ENCODE data around the gene PRDM5.

Gene PRDM5

GRCh38 chr4:120857312-120857711 is 65.2 kb downstream of the PRDM5 start:
- H3K4me3 ChIP-seq (ENCODE audit: low read depth, low read length) = no peak overlapping the region

- no peak overlapping the region for H3K4me3 ChIP-seq (ENCODE audit: low read depth, low read length)
Measured at GRCh38 chr4:120856294-120856693, 66.2 kb downstream of the PRDM5 start.

GRCh38 chr4:120855307-120856001 is 67.1 kb downstream of the PRDM5 start:
- no peak overlapping the region for H3K4me3 ChIP-seq (ENCODE audit: low read depth, low read length)

GRCh38 chr4:120853161-120853935 is 69.2 kb downstream of the PRDM5 start:
- H3K4me3 ChIP-seq (ENCODE audit: low read depth, low read length) = no peak overlapping the region

- no peak overlapping the region for H3K4me3 ChIP-seq (ENCODE audit: low read depth, low read length)
Measured at GRCh38 chr4:120850018-120850599, 72.4 kb downstream of the PRDM5 start.

- H3K4me3 ChIP-seq (ENCODE audit: low read depth, low read length) = no peak overlapping the region
Measured at GRCh38 chr4:120847019-120847582, 75.4 kb downstream of the PRDM5 start.

- H3K4me3 ChIP-seq (ENCODE audit: low read depth, low read length) = no peak overlapping the region
Measured at GRCh38 chr4:120844528-120844921, 78.0 kb downstream of the PRDM5 start.

GRCh38 chr4:120843849-120844527 is 78.5 kb downstream of the PRDM5 start:
- H3K4me3 ChIP-seq (ENCODE audit: low read depth, low read length) = no peak overlapping the region

GRCh38 chr4:120842031-120842430 is 80.5 kb downstream of the PRDM5 start:
- no peak overlapping the region for H3K4me3 ChIP-seq (ENCODE audit: low read depth, low read length)

GRCh38 chr4:120841580-120841979 is 80.9 kb downstream of the PRDM5 start:
- H3K4me3 ChIP-seq (ENCODE audit: low read depth, low read length) = no peak overlapping the region

- no peak overlapping the region for H3K4me3 ChIP-seq (ENCODE audit: low read depth, low read length)
Measured at GRCh38 chr4:120839974-120840751, 82.4 kb downstream of the PRDM5 start.

- no peak overlapping the region for H3K4me3 ChIP-seq (ENCODE audit: low read depth, low read length)
Measured at GRCh38 chr4:120839334-120839973, 83.1 kb downstream of the PRDM5 start.

GRCh38 chr4:120838784-120839183 is 83.7 kb downstream of the PRDM5 start:
- no peak overlapping the region for H3K4me3 ChIP-seq (ENCODE audit: low read depth, low read length)

- no peak overlapping the region for H3K4me3 ChIP-seq (ENCODE audit: low read depth, low read length)
Measured at GRCh38 chr4:120837656-120838055, 84.9 kb downstream of the PRDM5 start.

GRCh38 chr4:120835342-120835741 is 87.2 kb downstream of the PRDM5 start:
- H3K4me3 ChIP-seq (ENCODE audit: low read depth, low read length) = no peak overlapping the region

GRCh38 chr4:120830204-120830603 is 92.3 kb downstream of the PRDM5 start:
- no peak overlapping the region for H3K4me3 ChIP-seq (ENCODE audit: low read depth, low read length)

- H3K4me3 ChIP-seq (ENCODE audit: low read depth, low read length) = no peak overlapping the region
Measured at GRCh38 chr4:120829113-120829831, 93.3 kb downstream of the PRDM5 start.

GRCh38 chr4:120826853-120827252 is 95.7 kb downstream of the PRDM5 start:
- no peak overlapping the region for H3K4me3 ChIP-seq (ENCODE audit: low read depth, low read length)

GRCh38 chr4:120826449-120826848 is 96.1 kb downstream of the PRDM5 start:
- H3K4me3 ChIP-seq (ENCODE audit: low read depth, low read length) = no peak overlapping the region
